Chondrocyte (in vitro differentiated cells): ENCODE measurements around the gene GPN2. TPM values are rescaled to one million over a fixed set of nuclear protein-coding genes. Genes with fewer than 3 reads are reported as not detected.
"Not testable (repeated sequence)": the region's sequence is repeated elsewhere in the genome, so short reads cannot be mapped to it uniquely, and the experiment has no call there.

Source experiments
- DNase-seq: peaks from one replicate; pipeline ENCODE4 v3.0.0; 2021; ENCODE audit warnings: mixed read lengths, low spot score
- H3K27ac Mint-ChIP-seq: one replicate; pipeline ENCODE4 v1.8.0; 2021; ENCODE audit warnings: mild to moderate bottlenecking, moderate library complexity, mixed read lengths; ENCODE audit not compliant: unreplicated experiment
- H3K27me3 Mint-ChIP-seq: 2 replicates; pipeline ENCODE4 v1.8.0; 2021; ENCODE audit warnings: low read depth, mixed read lengths
- H3K36me3 Mint-ChIP-seq: 2 replicates; pipeline ENCODE4 v1.8.0; 2021; ENCODE audit warnings: low read depth, mixed read lengths
- H3K4me1 Mint-ChIP-seq: 2 replicates; pipeline ENCODE4 v1.8.0; 2021; ENCODE audit warnings: low read depth, mild to moderate bottlenecking, mixed read lengths
- H3K4me3 Mint-ChIP-seq: one replicate; pipeline ENCODE4 v1.8.0; 2021; ENCODE audit warnings: mild to moderate bottlenecking, moderate library complexity, mixed read lengths; ENCODE audit not compliant: unreplicated experiment
- H3K9me3 Mint-ChIP-seq: 2 replicates; pipeline ENCODE4 v1.8.0; 2021; ENCODE audit warnings: low read depth, mixed read lengths
- total RNA-seq: library from RNA; stranded (reverse); gene quantifications from 3 replicates; pipeline ENCODE4 v1.2.1, GENCODE V29; 2021
- TF ChIP-seq, protein P1 (sequence below): fragments of 200-600 bp; sonication (generic); IDR thresholded peaks from 2 replicates; pipeline ENCODE4 v1.5.0; 2021; ENCODE audit warnings: antibody characterized with exemption, mild to moderate bottlenecking, moderate library complexity

The GPN2 gene
- total RNA-seq, 1 donor from 2014 or later, result 19.8 TPM

DNA sequence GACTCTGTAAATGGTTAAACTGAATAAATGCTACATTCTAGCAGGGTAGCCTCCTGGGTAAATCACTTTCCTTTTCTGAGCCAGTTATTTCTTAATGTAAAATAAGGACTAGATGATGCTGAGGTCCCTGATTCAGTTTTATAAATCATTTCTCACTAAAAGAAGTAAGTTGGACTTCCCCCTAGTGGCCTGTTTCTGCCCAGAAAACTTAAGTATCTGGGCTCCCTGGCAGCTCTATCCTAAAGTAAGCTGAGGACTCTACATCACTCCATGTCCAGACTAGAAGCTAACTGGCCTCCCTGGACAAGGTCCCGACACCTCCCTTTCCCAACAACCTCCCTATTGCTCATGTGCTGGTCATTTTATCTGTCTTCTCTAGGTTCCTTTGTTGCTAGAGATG lies 3.0 kb downstream of the GPN2 start:
- no peak overlapping the region for H3K4me3 Mint-ChIP-seq
- peaks cover 45% of the 10 kb centered on the region for H3K36me3 Mint-ChIP-seq
- TF ChIP-seq, protein P1, sequence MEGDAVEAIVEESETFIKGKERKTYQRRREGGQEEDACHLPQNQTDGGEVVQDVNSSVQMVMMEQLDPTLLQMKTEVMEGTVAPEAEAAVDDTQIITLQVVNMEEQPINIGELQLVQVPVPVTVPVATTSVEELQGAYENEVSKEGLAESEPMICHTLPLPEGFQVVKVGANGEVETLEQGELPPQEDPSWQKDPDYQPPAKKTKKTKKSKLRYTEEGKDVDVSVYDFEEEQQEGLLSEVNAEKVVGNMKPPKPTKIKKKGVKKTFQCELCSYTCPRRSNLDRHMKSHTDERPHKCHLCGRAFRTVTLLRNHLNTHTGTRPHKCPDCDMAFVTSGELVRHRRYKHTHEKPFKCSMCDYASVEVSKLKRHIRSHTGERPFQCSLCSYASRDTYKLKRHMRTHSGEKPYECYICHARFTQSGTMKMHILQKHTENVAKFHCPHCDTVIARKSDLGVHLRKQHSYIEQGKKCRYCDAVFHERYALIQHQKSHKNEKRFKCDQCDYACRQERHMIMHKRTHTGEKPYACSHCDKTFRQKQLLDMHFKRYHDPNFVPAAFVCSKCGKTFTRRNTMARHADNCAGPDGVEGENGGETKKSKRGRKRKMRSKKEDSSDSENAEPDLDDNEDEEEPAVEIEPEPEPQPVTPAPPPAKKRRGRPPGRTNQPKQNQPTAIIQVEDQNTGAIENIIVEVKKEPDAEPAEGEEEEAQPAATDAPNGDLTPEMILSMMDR, result peak; percentile 78
- peak overlapping the region; percentile 50 for H3K27ac Mint-ChIP-seq
- peaks cover 29% of the 10 kb centered on the region for H3K4me1 Mint-ChIP-seq
- H3K9me3 Mint-ChIP-seq, result no peaks in the 10 kb centered on the region
- no peak for DNase-seq
- H3K27me3 Mint-ChIP-seq, result no peaks in the 10 kb centered on the region

DNA sequence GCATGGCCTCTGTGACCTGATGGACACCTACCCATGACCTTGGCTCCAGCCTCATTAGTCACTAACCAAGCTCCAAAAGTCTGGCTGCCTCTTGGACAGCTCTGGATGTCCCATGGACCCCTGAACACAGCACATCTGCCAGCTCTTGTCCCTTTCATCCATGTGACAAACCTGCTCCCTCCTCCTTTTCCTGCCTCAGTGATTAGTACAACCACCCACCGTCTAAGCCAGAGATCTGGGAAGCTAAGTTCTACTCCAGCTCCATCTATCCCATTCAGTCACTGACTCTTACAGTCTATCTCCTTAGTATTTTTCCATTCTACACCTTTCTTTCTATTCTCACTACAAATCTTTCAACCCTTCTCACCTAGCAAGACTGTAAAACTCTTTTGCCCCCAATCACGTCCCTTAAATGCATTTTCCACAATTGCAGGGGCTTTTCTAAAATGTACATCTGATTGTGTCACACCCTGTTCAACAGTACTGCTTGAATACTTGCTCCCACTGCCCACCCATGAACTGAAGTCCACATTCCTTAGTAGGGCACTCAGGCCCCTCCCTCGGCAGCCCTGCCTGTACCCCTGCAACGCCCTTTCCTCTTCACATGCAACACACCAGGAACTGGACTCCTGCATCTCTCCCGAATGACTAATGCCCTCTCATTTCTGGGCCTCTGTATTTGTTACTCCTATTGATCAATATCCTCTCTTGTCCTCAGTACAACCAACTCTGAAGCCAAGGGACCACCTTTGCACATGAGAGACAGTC lies 7.2 kb downstream of the GPN2 start:
- peaks cover 41% of the 10 kb centered on the region for H3K36me3 Mint-ChIP-seq
- H3K27me3 Mint-ChIP-seq, result no peaks in the 10 kb centered on the region
- H3K27ac Mint-ChIP-seq, result no peak overlapping the region
- H3K9me3 Mint-ChIP-seq, result no peaks in the 10 kb centered on the region
- TF ChIP-seq, protein P1, result no peak
- no peak for DNase-seq
- peaks cover 4% of the 10 kb centered on the region for H3K4me1 Mint-ChIP-seq
- H3K4me3 Mint-ChIP-seq, result no peak overlapping the region

DNA sequence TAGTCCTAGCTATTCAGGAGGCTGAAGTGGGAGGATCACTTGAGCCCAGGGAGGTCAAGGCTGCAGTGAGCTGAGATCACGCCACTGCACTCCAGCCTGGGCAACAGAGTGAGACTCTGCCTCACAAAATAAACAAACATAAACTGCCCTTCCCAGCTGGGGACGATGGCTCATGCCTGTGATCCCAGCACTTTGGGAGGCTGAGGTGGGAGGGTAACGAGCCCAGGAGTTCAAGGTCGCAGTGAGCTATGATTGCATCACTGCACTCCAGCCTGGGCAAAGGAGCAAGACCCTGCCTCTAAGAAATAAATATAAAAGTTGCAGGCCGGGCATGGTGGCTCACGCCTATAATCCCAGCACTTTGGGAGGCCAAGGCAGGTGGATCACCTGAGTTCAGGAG lies 8.5 kb downstream of the GPN2 start:
- H3K4me1 Mint-ChIP-seq, result not testable (repeated sequence)

DNA sequence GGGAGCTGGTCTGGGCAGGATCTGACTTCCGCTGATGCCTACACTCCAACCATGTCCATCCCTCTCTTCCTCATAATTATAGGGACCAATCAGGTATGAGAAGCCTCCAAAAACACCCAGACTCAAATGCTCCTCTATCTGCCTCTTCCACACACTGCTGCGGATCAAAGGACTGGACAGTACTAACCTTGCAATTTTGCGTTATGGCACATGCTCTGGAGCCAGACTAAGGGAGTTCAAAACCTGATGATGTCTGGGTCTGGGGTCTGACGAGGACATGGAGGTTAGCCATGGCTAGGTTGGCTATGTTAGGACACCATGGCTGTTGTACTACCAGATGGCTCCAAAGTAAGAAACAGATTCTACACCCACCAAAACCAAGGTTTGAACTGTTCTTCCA lies 10.3 kb downstream of the GPN2 start:
- DNase-seq, result no peak
- H3K36me3 Mint-ChIP-seq, result peaks cover 27% of the 10 kb centered on the region
- no peaks in the 10 kb centered on the region for H3K4me1 Mint-ChIP-seq

More for the DNA sequence above, 8.5 kb downstream of the GPN2 start:
- DNase-seq, H3K9me3 Mint-ChIP-seq, H3K4me3 Mint-ChIP-seq, H3K27me3 Mint-ChIP-seq, H3K27ac Mint-ChIP-seq: not testable (repeated sequence)
- peaks cover 35% of the 10 kb centered on the region for H3K36me3 Mint-ChIP-seq

DNA sequence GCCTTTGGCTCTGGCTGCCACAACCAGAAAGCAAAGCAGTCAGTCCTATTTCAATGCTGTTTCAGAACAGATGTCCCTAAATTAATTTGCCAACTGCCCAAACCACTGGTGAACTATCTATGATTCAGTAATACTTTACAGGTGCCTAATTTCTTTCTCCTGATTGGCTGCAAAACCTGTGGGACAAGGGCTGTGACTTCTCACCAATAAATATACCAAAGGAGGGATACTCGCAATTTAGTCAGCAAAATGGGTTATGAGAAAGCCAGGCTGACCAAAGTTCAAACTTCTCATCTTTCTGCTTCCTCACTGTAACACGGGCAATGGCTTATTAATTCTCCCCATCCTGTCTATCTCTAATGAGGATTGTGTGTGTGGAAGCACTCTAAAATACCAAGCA lies 12.8 kb downstream of the GPN2 start:
- Mint-ChIP-seq H3K9me3 (no peaks in the 10 kb centered on the region), H3K27ac (no peak overlapping the region), H3K4me3 (no peak overlapping the region), H3K36me3 (peaks cover 9% of the 10 kb centered on the region), H3K27me3 (no peaks in the 10 kb centered on the region), H3K4me1 (no peaks in the 10 kb centered on the region)
- TF ChIP-seq, protein P1, result no peak
- no peak for DNase-seq

More for the DNA sequence above, 10.3 kb downstream of the GPN2 start:
- Mint-ChIP-seq H3K9me3 (no peaks in the 10 kb centered on the region), H3K27me3 (no peaks in the 10 kb centered on the region), H3K4me3 (no peak overlapping the region), H3K27ac (no peak overlapping the region)
- TF ChIP-seq, protein P1, result no peak

DNA sequence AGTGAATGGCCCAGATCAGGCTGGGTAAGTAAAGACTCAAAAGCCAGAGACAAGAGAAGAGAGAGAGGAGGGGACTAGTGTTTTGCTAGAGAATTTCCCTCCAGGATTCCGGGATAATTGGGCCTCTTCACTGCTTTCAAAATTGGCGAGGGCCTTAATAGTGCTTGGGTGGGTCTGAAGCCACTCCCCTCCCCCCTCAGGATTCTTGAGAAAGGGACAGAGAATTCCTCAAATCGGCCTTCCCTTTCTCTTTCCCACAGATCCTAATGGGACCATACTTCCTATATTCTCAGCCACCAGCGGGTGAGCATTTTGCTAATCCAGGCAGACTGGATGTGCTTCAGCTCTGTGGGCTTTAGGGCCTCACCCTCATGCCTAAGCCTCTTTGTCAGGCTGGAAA lies 15.2 kb downstream of the GPN2 start:
- H3K4me3 Mint-ChIP-seq, result no peak overlapping the region
- H3K27me3 Mint-ChIP-seq, result no peaks in the 10 kb centered on the region
- no peaks in the 10 kb centered on the region for H3K4me1 Mint-ChIP-seq
- TF ChIP-seq, protein P1, result no peak
- DNase-seq, result no peak
- H3K36me3 Mint-ChIP-seq, result peaks cover 2% of the 10 kb centered on the region
- H3K27ac Mint-ChIP-seq, result no peak overlapping the region
- no peaks in the 10 kb centered on the region for H3K9me3 Mint-ChIP-seq

DNA sequence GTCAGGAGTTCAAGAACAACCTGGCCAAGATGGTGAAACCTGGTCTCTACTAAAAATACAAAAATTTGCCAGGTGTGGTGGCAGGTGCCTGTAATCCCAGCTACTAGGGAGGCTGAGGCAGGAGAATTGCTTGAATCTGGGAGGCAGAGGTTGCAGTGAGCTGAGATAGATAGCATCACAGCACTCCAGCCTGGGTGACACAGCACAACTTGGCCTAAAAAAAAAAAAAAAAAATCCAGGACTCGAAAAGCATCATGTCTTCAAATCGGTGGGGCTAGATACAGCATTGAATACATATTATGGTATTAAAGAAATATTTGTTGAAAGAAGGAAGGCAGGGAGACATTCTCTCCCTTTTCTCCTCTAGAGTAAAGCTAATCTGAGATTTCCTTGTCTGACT lies 17.0 kb downstream of the GPN2 start:
- DNase-seq, H3K36me3 Mint-ChIP-seq, H3K27me3 Mint-ChIP-seq, H3K9me3 Mint-ChIP-seq, H3K4me3 Mint-ChIP-seq, H3K27ac Mint-ChIP-seq, H3K4me1 Mint-ChIP-seq: not testable (repeated sequence)
